Amniotic stem cell (primary cell): ENCODE measurements around the gene SUMO3.

Experiments used
- DNase-seq: peaks from one replicate; lab custom pipeline; 2025; lab: John Stamatoyannopoulos, UW

The SUMO3 gene

GRCh38 chr21:44817914-44818639, at the start of gene SUMO3:
SUMO3 (minus strand) TSS chr21:44818062; CDS start chr21:44817968, 94 bp downstream.
- no peak for DNase-seq

- DNase-seq: no peak
Observed at GRCh38 chr21:44867464-44867863, 49.6 kb upstream of the SUMO3 start.

- no peak for DNase-seq
Observed at GRCh38 chr21:44866780-44867179, 48.9 kb upstream of the SUMO3 start.

- no peak for DNase-seq
Observed at GRCh38 chr21:44865561-44866280, 47.9 kb upstream of the SUMO3 start.

GRCh38 chr21:44862869-44863685, 45.2 kb upstream of the SUMO3 start:
- DNase-seq: no peak

- DNase-seq: no peak
Observed at GRCh38 chr21:44858791-44859190, 40.9 kb upstream of the SUMO3 start.

GRCh38 chr21:44858291-44858690, 40.4 kb upstream of the SUMO3 start:
- no peak for DNase-seq

GRCh38 chr21:44857127-44857892, 39.4 kb upstream of the SUMO3 start:
- no peak for DNase-seq

GRCh38 chr21:44856131-44856530, 38.3 kb upstream of the SUMO3 start:
- DNase-seq: no peak

GRCh38 chr21:44855572-44855971, 37.7 kb upstream of the SUMO3 start:
- DNase-seq: no peak

- DNase-seq: no peak
Observed at GRCh38 chr21:44854664-44855446, 37.0 kb upstream of the SUMO3 start.

- no peak for DNase-seq
Observed at GRCh38 chr21:44854391-44854663, 36.5 kb upstream of the SUMO3 start.

GRCh38 chr21:44853601-44854390, 35.9 kb upstream of the SUMO3 start:
- no peak for DNase-seq

- no peak for DNase-seq
Observed at GRCh38 chr21:44850905-44851657, 33.2 kb upstream of the SUMO3 start.

- DNase-seq: no peak
Observed at GRCh38 chr21:44850208-44850800, 32.4 kb upstream of the SUMO3 start.

GRCh38 chr21:44849616-44850130, 31.8 kb upstream of the SUMO3 start:
- no peak for DNase-seq

GRCh38 chr21:44848821-44849521, 31.1 kb upstream of the SUMO3 start:
- DNase-seq: no peak

GRCh38 chr21:44847261-44848056, 29.6 kb upstream of the SUMO3 start:
- no peak for DNase-seq
